Kidney glomerular epithelial cell (primary cell): ENCODE results near the gene SAPCD1.

Experiments
- DNase-seq: peaks from one replicate; lab custom pipeline; 2025; lab: John Stamatoyannopoulos, UW

The SAPCD1 gene

DNA sequence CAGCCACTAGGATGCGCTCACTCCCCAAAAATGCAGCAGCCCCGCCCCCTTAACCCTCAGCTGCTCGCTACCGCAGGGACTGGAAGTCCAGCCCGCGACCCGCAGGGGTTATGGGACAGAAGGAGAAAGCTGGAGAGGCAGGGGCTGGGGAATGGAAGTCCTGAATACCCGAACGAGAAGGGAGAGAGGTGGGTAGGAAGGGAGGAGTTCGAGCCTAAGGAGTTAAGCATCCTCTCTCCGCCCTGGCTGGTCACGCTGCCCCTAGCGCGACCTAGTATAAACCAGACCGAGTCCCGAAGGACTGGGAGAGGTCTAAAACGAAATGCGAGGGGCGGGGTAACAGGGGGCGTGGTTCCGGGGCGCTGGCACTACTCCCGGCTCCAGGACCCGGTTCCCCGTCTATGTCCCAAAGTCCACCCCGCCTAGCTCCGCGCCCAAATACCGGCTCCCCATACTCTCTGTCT is 32.9 kb upstream of the SAPCD1 start:
- peak; percentile 91 for DNase-seq

- DNase-seq, result peak; percentile 69
These were observed 32.4 kb upstream of the SAPCD1 start for GRCh38 chr6:31729979-31730630.

- no peak for DNase-seq
These were observed 31.8 kb upstream of the SAPCD1 start for GRCh38 chr6:31730631-31731086.

- DNase-seq, result no peak
These were observed 30.4 kb upstream of the SAPCD1 start for GRCh38 chr6:31732029-31732428.

DNA sequence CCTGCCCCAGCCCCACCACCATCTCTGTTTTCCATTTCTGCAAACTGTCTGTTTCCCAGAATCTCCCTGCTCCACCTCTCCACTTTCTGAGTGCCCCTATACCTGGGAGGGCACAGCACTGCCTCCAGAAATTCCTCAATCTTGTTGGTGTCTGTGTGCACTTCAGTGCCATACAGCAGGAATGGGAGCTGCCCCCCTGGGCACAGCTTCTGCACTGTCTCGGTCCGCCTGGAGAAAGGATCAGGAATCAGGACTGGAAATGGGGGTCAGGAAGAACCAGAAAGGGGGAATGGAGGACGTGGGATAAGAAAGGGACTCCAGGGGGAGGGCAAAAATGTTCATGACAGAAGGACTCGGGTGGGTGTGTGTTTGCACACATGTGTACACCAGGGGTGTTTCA is 28.7 kb upstream of the SAPCD1 start:
- DNase-seq, result no peak

DNA sequence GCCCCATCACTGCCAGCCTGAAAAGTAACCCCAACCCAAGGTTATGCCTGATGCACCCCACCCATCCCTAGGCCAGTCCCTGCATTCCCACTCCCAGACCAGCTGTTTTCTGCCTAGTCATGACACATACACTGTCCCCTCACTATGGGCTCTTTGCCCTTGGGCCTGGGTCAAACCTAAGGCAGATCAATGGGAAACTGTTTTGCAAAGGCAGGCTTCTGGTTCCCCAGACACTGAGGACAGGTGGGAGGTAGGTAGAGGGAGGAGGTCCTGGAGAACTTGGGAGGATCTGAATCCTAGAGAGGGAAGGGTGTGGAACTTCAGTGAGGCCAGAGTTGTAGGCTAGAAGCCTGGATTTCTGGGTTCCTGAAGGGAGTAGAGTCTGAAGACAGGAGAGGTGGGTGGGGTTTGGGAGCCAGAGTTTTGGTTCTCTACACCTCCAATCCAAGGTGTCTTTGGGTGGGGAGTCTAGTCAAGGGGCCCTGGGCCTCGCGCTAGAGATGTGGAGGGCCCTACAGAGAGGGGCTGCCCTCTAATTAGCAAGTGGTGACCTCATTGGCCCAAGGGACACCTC is 28.1 kb upstream of the SAPCD1 start:
- DNase-seq, result no peak

GRCh38 chr6:31734821-31735406 is 27.5 kb upstream of the SAPCD1 start:
- DNase-seq, result peak; percentile 76

- DNase-seq, result peak; percentile 63
These were observed 26.3 kb upstream of the SAPCD1 start, which contains the start of gene CLIC1 for GRCh38 chr6:31736021-31736767. Gene CLIC1, minus strand, starts transcription at chr6:31736530. Its CDS starts 230 bp downstream, at chr6:31736300.

GRCh38 chr6:31736768-31737314 is 25.6 kb upstream of the SAPCD1 start:
- DNase-seq, result no peak

GRCh38 chr6:31737315-31737990 is 25.0 kb upstream of the SAPCD1 start:
- DNase-seq, result no peak

GRCh38 chr6:31737991-31738979 is 24.2 kb upstream of the SAPCD1 start:
- peak; percentile 79 for DNase-seq

DNA sequence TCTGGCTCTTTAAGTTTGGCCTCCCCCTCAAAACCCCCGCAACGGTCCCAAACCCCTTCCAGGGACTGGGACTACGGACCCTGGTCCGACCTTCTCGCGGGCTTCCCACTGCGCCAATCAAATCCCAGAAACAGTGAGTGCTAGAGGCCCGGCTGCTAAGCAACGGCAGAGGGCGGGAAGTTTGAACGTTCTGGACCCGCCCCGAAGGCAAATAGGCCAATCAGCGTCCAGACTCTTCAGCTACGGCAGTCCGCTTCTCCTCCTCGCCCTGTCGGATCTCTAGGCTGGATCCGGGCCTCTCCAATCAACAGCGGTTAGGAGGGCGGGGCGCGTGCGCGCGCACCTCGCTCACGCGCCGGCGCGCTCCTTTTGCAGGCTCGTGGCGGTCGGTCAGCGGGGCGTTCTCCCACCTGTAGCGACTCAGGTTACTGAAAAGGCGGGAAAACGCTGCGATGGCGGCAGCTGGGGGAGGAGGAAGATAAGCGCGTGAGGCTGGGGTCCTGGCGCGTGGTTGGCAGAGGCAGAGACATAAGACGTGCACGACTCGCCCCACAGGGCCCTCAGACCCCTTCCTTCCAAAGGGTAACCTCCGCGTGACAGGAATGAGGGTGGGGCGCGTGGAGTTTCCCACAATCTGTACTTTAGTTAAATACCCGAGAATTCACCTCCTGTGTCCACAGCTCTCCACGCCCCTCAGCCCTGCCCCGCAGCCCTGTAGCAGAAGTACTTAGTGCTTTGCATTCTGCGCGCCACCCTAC is 22.6 kb upstream of the SAPCD1 start, which contains the start of gene MSH5:
Gene MSH5, plus strand, starts transcription at position 367 of the 758 bp plus-strand sequence. CDS start 462 bp downstream, outside the sequence.
- DNase-seq, result peak; percentile 100

- DNase-seq, result no peak
These were observed 21.8 kb upstream of the SAPCD1 start for GRCh38 chr6:31740397-31741223.

GRCh38 chr6:31741815-31742214 is 20.6 kb upstream of the SAPCD1 start:
- DNase-seq, result no peak

GRCh38 chr6:31742894-31743293 is 19.6 kb upstream of the SAPCD1 start:
- no peak for DNase-seq

GRCh38 chr6:31744422-31744821 is 18.0 kb upstream of the SAPCD1 start:
- no peak for DNase-seq

- DNase-seq, result no peak
These were observed 13.0 kb upstream of the SAPCD1 start for GRCh38 chr6:31749301-31750036.
